ENCODE measurements around the gene CAPN1. TPM values are rescaled to one million over a fixed set of nuclear protein-coding genes. Genes with fewer than 3 reads are reported as not detected.

CAPN1 gene
- total and polyA plus RNA-seq, 2 of the 4 experiments (the other 2 are of a cell fraction), result 110 to 182 TPM

GRCh38 chr11:65156926-65157325 is 24.8 kb upstream of the CAPN1 start:
- H3K4me1 ChIP-seq (ENCODE audit: control insufficient read depth, insufficient read depth, low read length), result no peaks in the 10 kb centered on the region
- no peak overlapping the region for H2AK5ac ChIP-seq (ENCODE audit: low read depth, low read length)
- H3K27ac ChIP-seq (ENCODE audit: insufficient read depth, low read length), result no peak overlapping the region
- 0 out of 2 replicates have a peak, but pooled peaks cover 2% of the 10 kb centered on the region for H3K27me3 ChIP-seq (ENCODE audit: control insufficient read depth, insufficient read depth, low read length)
- H3K56ac ChIP-seq (ENCODE audit: extremely low read depth, insufficient read depth, low read length), result no peak overlapping the region
- H3K9me3 ChIP-seq (ENCODE audit: control insufficient read depth, insufficient read depth, low read length), result no peaks in the 10 kb centered on the region
- no peak overlapping the region for H2AFZ ChIP-seq (replicated peaks; ENCODE audit: low read length, poor library complexity)
- no peaks in the 10 kb centered on the region for H4K20me1 ChIP-seq (ENCODE audit: insufficient read depth, low read length)
- in situ Hi-C loops (cut with MboI; ENCODE audit: low sequenced_read_pairs) (no loop called here), intact Hi-C loops (cut with micrococcal nuclease) (no loop called here), dilution Hi-C loops (cut with HindIII; ENCODE audit: low sequenced_read_pairs, unreplicated experiment) (no loop called here)
- no peak overlapping the region for H3K4me2 ChIP-seq (ENCODE audit: low read depth, low read length)
- no peak overlapping the region for H2AK9ac ChIP-seq (replicated peaks; ENCODE audit: low read depth, low read length, poor library complexity)
- no peak overlapping the region for H2BK15ac ChIP-seq (ENCODE audit: low read depth, low read length)
- ATAC-seq (ENCODE audit: low read depth) (no peak), DNase-seq (no peak)
- H2BK5ac ChIP-seq (ENCODE audit: low read depth, low read length, poor library complexity, severe bottlenecking), result no peak overlapping the region
- no TSS peak for BruUV-seq (replicated peaks)
- no peak overlapping the region for H2BK20ac ChIP-seq (ENCODE audit: low read depth, low read length)
- TF ChIP-seq, protein P1, sequence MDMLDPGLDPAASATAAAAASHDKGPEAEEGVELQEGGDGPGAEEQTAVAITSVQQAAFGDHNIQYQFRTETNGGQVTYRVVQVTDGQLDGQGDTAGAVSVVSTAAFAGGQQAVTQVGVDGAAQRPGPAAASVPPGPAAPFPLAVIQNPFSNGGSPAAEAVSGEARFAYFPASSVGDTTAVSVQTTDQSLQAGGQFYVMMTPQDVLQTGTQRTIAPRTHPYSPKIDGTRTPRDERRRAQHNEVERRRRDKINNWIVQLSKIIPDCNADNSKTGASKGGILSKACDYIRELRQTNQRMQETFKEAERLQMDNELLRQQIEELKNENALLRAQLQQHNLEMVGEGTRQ (IDR thresholded peaks at IDR 0.05; ENCODE audit: low read depth, low read length), result no peak
- no peak for TF ChIP-seq POLR2A (IDR thresholded peaks at IDR 0.05; ENCODE audit: low read depth, low read length)
- no peak for TF ChIP-seq RCOR1 (IDR thresholded peaks at IDR 0.05; ENCODE audit: insufficient replicate concordance, low read length)
- no peak for TF ChIP-seq CEBPB (IDR thresholded peaks at IDR 0.05; ENCODE audit: low read depth, low read length)
- no peak for TF ChIP-seq RFX5 (IDR thresholded peaks at IDR 0.05; ENCODE audit: low read depth, low read length)
- no peak for TF ChIP-seq FOS (IDR thresholded peaks at IDR 0.05; ENCODE audit: low read depth, low read length)
- TF ChIP-seq CTCF (conservative IDR thresholded peaks at IDR 0.05; ENCODE audit: low read depth, low read length), result no peak
- TF ChIP-seq BHLHE40 (IDR thresholded peaks at IDR 0.05; ENCODE audit: low read depth, low read length), result no peak
- TF ChIP-seq, protein P2, sequence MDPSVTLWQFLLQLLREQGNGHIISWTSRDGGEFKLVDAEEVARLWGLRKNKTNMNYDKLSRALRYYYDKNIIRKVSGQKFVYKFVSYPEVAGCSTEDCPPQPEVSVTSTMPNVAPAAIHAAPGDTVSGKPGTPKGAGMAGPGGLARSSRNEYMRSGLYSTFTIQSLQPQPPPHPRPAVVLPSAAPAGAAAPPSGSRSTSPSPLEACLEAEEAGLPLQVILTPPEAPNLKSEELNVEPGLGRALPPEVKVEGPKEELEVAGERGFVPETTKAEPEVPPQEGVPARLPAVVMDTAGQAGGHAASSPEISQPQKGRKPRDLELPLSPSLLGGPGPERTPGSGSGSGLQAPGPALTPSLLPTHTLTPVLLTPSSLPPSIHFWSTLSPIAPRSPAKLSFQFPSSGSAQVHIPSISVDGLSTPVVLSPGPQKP (IDR thresholded peaks at IDR 0.05; ENCODE audit: borderline replicate concordance, low read depth, low read length), result no peak
- no peak overlapping the region for H2BK120ac ChIP-seq (ENCODE audit: low read depth, low read length)
- H3K4ac ChIP-seq (ENCODE audit: low read depth, low read length), result no peak overlapping the region
- H4K5ac ChIP-seq (ENCODE audit: low read depth, low read length), result no peak overlapping the region
- H4K8ac ChIP-seq (ENCODE audit: low read depth in 2 of 2, low read length in 2 of 2), result no peak overlapping the region
- 83% methylated on average over 2 of the region's 3 CpGs; no CpG with 5 or more reads in 1 of the 2 experiments for WGBS, 2 experiments (ENCODE audit: extremely low coverage in 2 of 2, insufficient read length in 1 of 2)
- H3K9ac ChIP-seq (ENCODE audit: low read depth, low read length), result no peak overlapping the region
- no peaks in the 10 kb centered on the region for H3K36me3 ChIP-seq (ENCODE audit: control insufficient read depth, insufficient read depth, low read length)
- ChIA-PET CTCF (no interaction called here), POLR2A (ENCODE audit: unreplicated experiment) (no interaction called here)
- H3K18ac ChIP-seq (ENCODE audit: low read depth, low read length), result no peak overlapping the region
- H4K91ac ChIP-seq (ENCODE audit: insufficient read depth, low read depth, low read length), result no peak overlapping the region
- H3K9me1 ChIP-seq (ENCODE audit: insufficient read depth, low read length), result no peaks in the 10 kb centered on the region
- no peak overlapping the region for H3K14ac ChIP-seq (replicated peaks; ENCODE audit: low read depth, low read length)
- H3K23ac ChIP-seq (ENCODE audit: low read depth, low read length), result no peak overlapping the region
- no peak overlapping the region for H3K4me3 ChIP-seq (ENCODE audit: insufficient read depth, low read depth, low read length)
- H3K79me1 ChIP-seq (ENCODE audit: low read depth in 1 of 2, low read length in 2 of 2), result no peaks in the 10 kb centered on the region
